HepG2 (cell line): ENCODE measurements around the gene HERC6. TPM values are rescaled to one million over a fixed set of nuclear protein-coding genes. Genes with fewer than 3 reads are reported as not detected.
A peak's percentile ranks its signal among the peaks of the same experiment; 100 is the strongest.

Experiments
- ATF5 ChIP-seq: sonication (generic); formaldehyde crosslinking; IDR thresholded peaks from 2 replicates; pipeline ENCODE4 v1.4.0; 2020; ENCODE audit warnings: mild to moderate bottlenecking, low read depth, missing genetic modification reagents
- BATF2 ChIP-seq: sonication (generic); formaldehyde crosslinking; IDR thresholded peaks from 2 replicates; pipeline ENCODE4 v1.8.0; 2022; ENCODE audit warnings: mild to moderate bottlenecking, missing genetic modification reagents, moderate library complexity
- CHD4 ChIP-seq: fragments of 200-600 bp; sonication (generic); IDR thresholded peaks from 2 replicates; pipeline ENCODE4 v1.7.0; 2017; ENCODE audit warnings: mild to moderate bottlenecking, low read length, borderline replicate concordance
- GLMP ChIP-seq: sonication (generic); formaldehyde crosslinking; IDR thresholded peaks from 2 replicates; pipeline ENCODE4 v1.9.0; 2021; ENCODE audit warnings: missing genetic modification reagents, mild to moderate bottlenecking, borderline replicate concordance
- JUNB ChIP-seq: sonication (generic); formaldehyde crosslinking; IDR thresholded peaks from 2 replicates; pipeline ENCODE4 v1.8.0; 2022; ENCODE audit warnings: missing genetic modification reagents, mild to moderate bottlenecking, borderline replicate concordance
- NR2F1 ChIP-seq, 2 experiments: fragments of 450-650 bp in 1 of 2; formaldehyde crosslinking in 1 of 2; IDR thresholded peaks; 2 replicates each; pipeline versions ENCODE4 v1.5.0 to v1.6.1; 2016 to 2020; ENCODE audit warnings: mild to moderate bottlenecking in 1 of 2, missing compliant biosample characterization in 1 of 2, missing genetic modification reagents in 1 of 2, moderate library complexity in 1 of 2
- SKIL ChIP-seq: sonication (generic); formaldehyde crosslinking; IDR thresholded peaks from 2 replicates; pipeline ENCODE4 v1.8.0; 2022; ENCODE audit warnings: missing genetic modification reagents, mild to moderate bottlenecking, moderate library complexity, borderline replicate concordance
- SNAPC4 ChIP-seq: sonication (generic); formaldehyde crosslinking; IDR thresholded peaks from 2 replicates; pipeline ENCODE4 v1.4.0; 2020; ENCODE audit warnings: mild to moderate bottlenecking, missing genetic modification reagents
- ZBTB10 ChIP-seq: sonication (generic); formaldehyde crosslinking; IDR thresholded peaks from 2 replicates; pipeline ENCODE4 v1.4.0; 2020; ENCODE audit warnings: missing genetic modification reagents, borderline replicate concordance
- ZBTB7A ChIP-seq: sonication (generic); formaldehyde crosslinking; IDR thresholded peaks from 2 replicates; pipeline ENCODE4 v1.8.0; 2022; ENCODE audit warnings: mild to moderate bottlenecking, missing genetic modification reagents
- ZC3H13 ChIP-seq: sonication (generic); formaldehyde crosslinking; IDR thresholded peaks from 2 replicates; pipeline ENCODE4 v1.8.1; 2023; ENCODE audit warnings: mild to moderate bottlenecking, missing genetic modification reagents, moderate library complexity
- ZFP37 ChIP-seq: sonication (generic); formaldehyde crosslinking; IDR thresholded peaks from 2 replicates; pipeline ENCODE4 v1.4.0; 2020; ENCODE audit warnings: missing genetic modification reagents, borderline replicate concordance
- polyA plus RNA-seq, 8 experiments: library from polyadenylated mRNA; depleted of rRNA in 3 of 8; stranded (reverse) in 7 of 8; unstranded in 1 of 8; fragments of >200 nt; fragmentation: Illumina TruSeq in 4 of 8; extraction: Trizol in 4 of 8; gene quantifications; 2 replicates each; pipeline versions ENCODE4 v1.2.1 to v1.2.3, GENCODE V29; 2011 to 2016; ENCODE audit warnings: low read depth in 4 of 8, missing spikeins in 1 of 8, mixed read lengths in 1 of 8; ENCODE audit not compliant: insufficient read depth in 1 of 8
- total RNA-seq, 5 experiments: library from RNA; depleted of rRNA; stranded (reverse); fragments of >200 nt; fragmentation: Illumina TruSeq; extraction: Trizol; gene quantifications; 2 replicates each; pipeline ENCODE4 v1.2.3, GENCODE V29; 2016; ENCODE audit warnings: low read depth in 1 of 5

The HERC6 gene
- total and polyA plus RNA-seq, 2 of the 13 experiments (the other 11 are each of a cell fraction or from before 2014, with no cell fraction given), result 0.50 to 2.0 TPM

- peak; percentile 67; the same call in 1 of the 2 replicates for TF ChIP-seq ZBTB10 (CRISPR knock-in tag)
- no peak; the same call in 1 of the 2 replicates for TF ChIP-seq ZFP37 (CRISPR knock-in tag)
- TF ChIP-seq GLMP, result no peak
- 0 out of 2 replicates have a peak, but pooled peaks have one; percentile 32 for TF ChIP-seq ZC3H13
- no peak for TF ChIP-seq ATF5 (CRISPR knock-in tag)
- no peak for TF ChIP-seq NR2F1 (CRISPR knock-in tag; IDR thresholded peaks at IDR 0.05)
- TF ChIP-seq ZBTB7A (CRISPR knock-in tag), result peak; percentile 93
- TF ChIP-seq CHD4, result no peak
- no peak for TF ChIP-seq BATF2 (CRISPR knock-in tag)
- TF ChIP-seq SNAPC4 (CRISPR knock-in tag), result no peak
- no peak for TF ChIP-seq JUNB (CRISPR knock-in tag)
- no peak for TF ChIP-seq SKIL
Measured at GRCh38 chr4:88378691-88379559, at the start of gene HERC6 (continued).
